Endothelial cell (in vitro differentiated cells): ENCODE data around the gene NIPAL3. TPM values are rescaled to one million over a fixed set of nuclear protein-coding genes. Genes with fewer than 3 reads are reported as not detected.

Source experiments
- DNase-seq: peaks from one replicate; pipeline ENCODE4 v3.0.0; 2021; ENCODE audit warnings: low spot score
- H3K27ac Mint-ChIP-seq: one replicate; pipeline ENCODE4 v1.8.0; 2021; ENCODE audit warnings: mixed read lengths, inconsistent platforms; ENCODE audit not compliant: unreplicated experiment
- H3K27me3 Mint-ChIP-seq: one replicate; pipeline ENCODE4 v1.8.0; 2021; ENCODE audit warnings: mild to moderate bottlenecking, moderate library complexity, mixed read lengths, inconsistent platforms; ENCODE audit not compliant: unreplicated experiment
- H3K36me3 Mint-ChIP-seq: one replicate; pipeline ENCODE4 v1.8.0; 2021; ENCODE audit warnings: mild to moderate bottlenecking, low read depth, mixed read lengths, inconsistent platforms; ENCODE audit not compliant: unreplicated experiment
- H3K4me1 Mint-ChIP-seq: one replicate; pipeline ENCODE4 v1.8.0; 2021; ENCODE audit warnings: mild to moderate bottlenecking, mixed read lengths, inconsistent platforms; ENCODE audit not compliant: unreplicated experiment
- H3K4me3 Mint-ChIP-seq: one replicate; pipeline ENCODE4 v1.8.0; 2021; ENCODE audit warnings: mild to moderate bottlenecking, mixed read lengths, inconsistent platforms; ENCODE audit not compliant: unreplicated experiment
- H3K9me3 Mint-ChIP-seq: one replicate; pipeline ENCODE4 v1.8.0; 2021; ENCODE audit warnings: mixed read lengths, inconsistent platforms; ENCODE audit not compliant: unreplicated experiment
- total RNA-seq: library from RNA; stranded (reverse); fragmentation: NEBNext Ultra II Directional; extraction: Animal tissue kit (Norgen Biotek cat#: 25700); gene quantifications from one replicate; pipeline ENCODE4 v1.2.1, GENCODE V29; 2021; ENCODE audit not compliant: unreplicated experiment
- TF ChIP-seq, protein P1 (sequence below): fragments of 200-600 bp; sonication (generic); IDR thresholded peaks from one replicate; pipeline ENCODE4 v1.5.0; 2021; ENCODE audit warnings: antibody characterized with exemption; ENCODE audit not compliant: unreplicated experiment

NIPAL3 gene
- total RNA-seq, 1 donor from 2014 or later: 9.4 TPM

- no peak overlapping the region for H3K4me3 Mint-ChIP-seq
- H3K36me3 Mint-ChIP-seq: peaks cover 4% of the 10 kb centered on the region
- H3K27me3 Mint-ChIP-seq: no peaks in the 10 kb centered on the region
- no peak for DNase-seq
- H3K9me3 Mint-ChIP-seq: no peaks in the 10 kb centered on the region
- H3K4me1 Mint-ChIP-seq: peaks cover 4% of the 10 kb centered on the region
- H3K27ac Mint-ChIP-seq: no peak overlapping the region
- TF ChIP-seq, protein P1, sequence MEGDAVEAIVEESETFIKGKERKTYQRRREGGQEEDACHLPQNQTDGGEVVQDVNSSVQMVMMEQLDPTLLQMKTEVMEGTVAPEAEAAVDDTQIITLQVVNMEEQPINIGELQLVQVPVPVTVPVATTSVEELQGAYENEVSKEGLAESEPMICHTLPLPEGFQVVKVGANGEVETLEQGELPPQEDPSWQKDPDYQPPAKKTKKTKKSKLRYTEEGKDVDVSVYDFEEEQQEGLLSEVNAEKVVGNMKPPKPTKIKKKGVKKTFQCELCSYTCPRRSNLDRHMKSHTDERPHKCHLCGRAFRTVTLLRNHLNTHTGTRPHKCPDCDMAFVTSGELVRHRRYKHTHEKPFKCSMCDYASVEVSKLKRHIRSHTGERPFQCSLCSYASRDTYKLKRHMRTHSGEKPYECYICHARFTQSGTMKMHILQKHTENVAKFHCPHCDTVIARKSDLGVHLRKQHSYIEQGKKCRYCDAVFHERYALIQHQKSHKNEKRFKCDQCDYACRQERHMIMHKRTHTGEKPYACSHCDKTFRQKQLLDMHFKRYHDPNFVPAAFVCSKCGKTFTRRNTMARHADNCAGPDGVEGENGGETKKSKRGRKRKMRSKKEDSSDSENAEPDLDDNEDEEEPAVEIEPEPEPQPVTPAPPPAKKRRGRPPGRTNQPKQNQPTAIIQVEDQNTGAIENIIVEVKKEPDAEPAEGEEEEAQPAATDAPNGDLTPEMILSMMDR: no peak
Measured at GRCh38 chr1:24386241-24386640, 29.4 kb upstream of the NIPAL3 start.

DNA sequence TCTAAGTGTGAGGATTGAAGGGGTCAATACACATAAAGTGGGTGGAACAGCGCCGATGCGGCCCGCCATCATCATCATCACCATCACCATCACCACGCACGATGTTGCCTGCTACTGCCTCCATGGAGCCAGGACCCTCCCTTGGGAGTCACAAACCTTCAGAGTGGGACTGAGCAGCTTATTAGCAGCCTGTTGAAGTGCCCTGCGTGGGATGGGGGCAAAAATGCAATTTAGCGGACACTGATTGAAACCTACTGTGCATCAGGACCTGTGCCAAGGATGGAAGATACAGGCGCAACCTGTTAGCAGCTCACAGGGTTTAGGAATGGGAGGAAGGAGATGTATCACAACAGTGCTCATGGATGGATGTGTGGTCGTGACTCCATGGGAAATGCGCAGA, 28.7 kb upstream of the NIPAL3 start:
- H3K27me3 Mint-ChIP-seq: no peaks in the 10 kb centered on the region
- no peak for DNase-seq
- no peak overlapping the region for H3K4me3 Mint-ChIP-seq
- H3K9me3 Mint-ChIP-seq: no peaks in the 10 kb centered on the region
- peaks cover 4% of the 10 kb centered on the region for H3K36me3 Mint-ChIP-seq
- H3K4me1 Mint-ChIP-seq: peaks cover 11% of the 10 kb centered on the region
- no peak overlapping the region for H3K27ac Mint-ChIP-seq
- TF ChIP-seq, protein P1: no peak

- DNase-seq: no peak
- Mint-ChIP-seq H3K36me3 (peaks cover 4% of the 10 kb centered on the region), H3K27me3 (peaks cover 2% of the 10 kb centered on the region), H3K4me3 (no peak overlapping the region), H3K4me1 (peaks cover 18% of the 10 kb centered on the region), H3K27ac (no peak overlapping the region), H3K9me3 (no peaks in the 10 kb centered on the region)
- TF ChIP-seq, protein P1: no peak
Measured at GRCh38 chr1:24387636-24388175, 27.9 kb upstream of the NIPAL3 start.

GRCh38 chr1:24388331-24388885, 27.2 kb upstream of the NIPAL3 start:
- no peaks in the 10 kb centered on the region for H3K9me3 Mint-ChIP-seq
- TF ChIP-seq, protein P1: no peak
- peaks cover 4% of the 10 kb centered on the region for H3K36me3 Mint-ChIP-seq
- no peak overlapping the region for H3K27ac Mint-ChIP-seq
- no peak for DNase-seq
- H3K4me1 Mint-ChIP-seq: peaks cover 25% of the 10 kb centered on the region
- H3K4me3 Mint-ChIP-seq: no peak overlapping the region
- H3K27me3 Mint-ChIP-seq: peaks cover 2% of the 10 kb centered on the region

GRCh38 chr1:24389231-24389678, 26.3 kb upstream of the NIPAL3 start:
- H3K4me1 Mint-ChIP-seq: peaks cover 34% of the 10 kb centered on the region
- DNase-seq: no peak
- H3K27me3 Mint-ChIP-seq: peaks cover 4% of the 10 kb centered on the region
- peaks cover 4% of the 10 kb centered on the region for H3K36me3 Mint-ChIP-seq
- no peak overlapping the region for H3K27ac Mint-ChIP-seq
- H3K4me3 Mint-ChIP-seq: no peak overlapping the region
- TF ChIP-seq, protein P1: no peak
- no peaks in the 10 kb centered on the region for H3K9me3 Mint-ChIP-seq
